ENCODE results near the gene FSTL4. TPM values are rescaled to one million over a fixed set of nuclear protein-coding genes. Genes with fewer than 3 reads are reported as not detected.

FSTL4 gene
- total and polyA plus RNA-seq, 4 donors, result 0.02 to 0.18 TPM; not detected in 2

- Histone ChIP-seq H3K9me3 (ENCODE audit: control insufficient read depth in 4 of 4, low read length in 3 of 4) (no peaks in the 10 kb centered on the region), H3K36me3 (ENCODE audit: control insufficient read depth in 4 of 4, insufficient read depth in 3 of 4, low read depth in 1 of 4, low read length in 3 of 4) (no peaks in the 10 kb centered on the region), H3K27me3 (ENCODE audit: control insufficient read depth in 4 of 4, insufficient read depth in 4 of 4, low read length in 3 of 4) (no peaks in the 10 kb centered on the region), H3K27ac (ENCODE audit: low read depth in 1 of 2, low read length in 2 of 2) (no peak overlapping the region), H3K4me3 (ENCODE audit: low read depth in 1 of 3, low read length in 3 of 3) (no peak overlapping the region), H3K9ac (ENCODE audit: low read depth in 1 of 2, low read length in 2 of 2) (no peak overlapping the region), H3K4me1 (ENCODE audit: control insufficient read depth in 4 of 4, insufficient read depth in 4 of 4, low read length in 3 of 4) (no peaks in the 10 kb centered on the region)
- no peak for DNase-seq (ENCODE audit: low spot score)
- 81% methylated on average over 8 of the region's 8 CpGs for WGBS
- TF ChIP-seq FOXA1 (IDR thresholded peaks at IDR 0.05) (no peak), REST (IDR thresholded peaks at IDR 0.05) (no peak), NR2F2 (IDR thresholded peaks at IDR 0.05) (no peak), CTCF (IDR thresholded peaks at IDR 0.05; ENCODE audit: low read depth, low read length, missing input control) (no peak), SP1 (IDR thresholded peaks at IDR 0.05) (no peak), HNF4G (IDR thresholded peaks at IDR 0.05) (no peak), RAD21 (IDR thresholded peaks at IDR 0.05) (no peak), ZBTB33 (IDR thresholded peaks at IDR 0.05) (no peak), FOXA2 (IDR thresholded peaks at IDR 0.05) (no peak)
- TF ChIP-seq, protein P1, sequence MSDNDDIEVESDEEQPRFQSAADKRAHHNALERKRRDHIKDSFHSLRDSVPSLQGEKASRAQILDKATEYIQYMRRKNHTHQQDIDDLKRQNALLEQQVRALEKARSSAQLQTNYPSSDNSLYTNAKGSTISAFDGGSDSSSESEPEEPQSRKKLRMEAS (IDR thresholded peaks at IDR 0.05), result no peak
Observed at GRCh38 chr5:133370036-133370831, 242.1 kb downstream of the FSTL4 start.

DNA sequence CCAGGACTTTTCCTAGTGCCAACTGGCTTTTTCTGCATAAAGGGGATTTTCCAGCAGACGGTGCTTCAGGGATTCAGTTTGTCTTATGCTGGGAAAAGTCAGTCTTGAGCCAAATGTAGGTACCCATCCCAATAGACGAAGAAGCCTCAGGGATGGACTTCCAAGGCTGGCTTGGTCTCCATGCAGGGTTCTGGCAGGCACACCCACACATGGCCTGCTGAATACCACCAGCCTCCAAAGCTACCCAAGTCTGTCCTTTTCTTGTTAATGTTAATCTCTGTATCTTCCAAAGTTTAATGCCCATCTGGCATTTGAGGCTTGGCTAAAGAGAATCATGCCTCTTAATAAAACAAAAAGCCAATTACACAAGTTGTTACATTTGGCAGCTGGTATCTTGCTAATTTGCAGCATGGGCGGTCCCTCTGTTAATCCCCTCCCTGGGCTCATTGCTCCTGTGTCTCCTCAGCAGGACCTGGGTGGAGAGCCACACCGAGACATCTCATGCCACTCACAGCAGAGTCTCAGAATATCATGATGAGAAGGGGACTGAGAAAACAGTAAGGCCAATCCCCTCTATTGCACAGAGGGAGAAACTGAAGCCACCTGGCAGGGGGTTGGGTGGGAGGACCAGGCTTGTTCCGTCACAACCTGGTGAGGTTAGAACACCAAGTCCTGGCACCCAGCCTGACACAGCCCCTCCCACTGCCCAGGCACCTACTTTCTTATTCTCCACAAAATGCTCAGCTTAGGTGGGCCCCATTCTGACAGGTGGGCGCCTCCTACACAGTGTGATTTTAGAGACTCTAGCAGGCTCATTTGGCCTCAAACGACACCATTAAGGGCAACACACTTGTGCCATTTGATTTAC, 243.2 kb downstream of the FSTL4 start:
- 91% methylated on average over 7 of the region's 7 CpGs for WGBS

More for the DNA sequence above, 243.2 kb downstream of the FSTL4 start:
- no peak for DNase-seq (ENCODE audit: low spot score)
- no peak for TF ChIP-seq FOXA2 (IDR thresholded peaks at IDR 0.05)
- TF ChIP-seq FOXA1 (IDR thresholded peaks at IDR 0.05), result no peak
- TF ChIP-seq JUND (IDR thresholded peaks at IDR 0.05), result no peak
- Histone ChIP-seq H3K27me3 (ENCODE audit: control insufficient read depth in 4 of 4, insufficient read depth in 4 of 4, low read length in 3 of 4) (no peaks in the 10 kb centered on the region), H3K9me3 (ENCODE audit: control insufficient read depth in 4 of 4, low read length in 3 of 4) (no peaks in the 10 kb centered on the region), H3K9ac (ENCODE audit: low read depth in 1 of 2, low read length in 2 of 2) (no peak overlapping the region), H3K36me3 (ENCODE audit: control insufficient read depth in 4 of 4, insufficient read depth in 3 of 4, low read depth in 1 of 4, low read length in 3 of 4) (no peaks in the 10 kb centered on the region), H3K4me1 (ENCODE audit: control insufficient read depth in 4 of 4, insufficient read depth in 4 of 4, low read length in 3 of 4) (no peaks in the 10 kb centered on the region), H3K27ac (ENCODE audit: low read depth in 1 of 2, low read length in 2 of 2) (no peak overlapping the region), H3K4me3 (ENCODE audit: low read depth in 1 of 3, low read length in 3 of 3) (no peak overlapping the region)

Measured in liver (tissue), 9 donors.